Neural cell (in vitro differentiated cells): ENCODE measurements around the gene RAD51B. TPM values are rescaled to one million over a fixed set of nuclear protein-coding genes. Genes with fewer than 3 reads are reported as not detected.

Source experiments
- H2AFZ ChIP-seq: fragments of 200-600, 300-800 bp; sonication (generic), shearing (Covaris generic); 2 replicates; pipeline ENCODE4 v1.6.0; 2014; ENCODE audit warnings: low read depth, mild to moderate bottlenecking, antibody characterized with exemption, low read length, moderate library complexity
- H3F3A ChIP-seq: fragments of 200-600 bp; shearing (Covaris generic); 2 replicates; pipeline ENCODE4 v1.6.1; 2016; ENCODE audit warnings: mild to moderate bottlenecking, moderate library complexity, mixed read lengths, antibody characterized with exemption, low read length; ENCODE audit not compliant: insufficient read depth, poor library complexity, severe bottlenecking
- H3K27ac ChIP-seq: fragments of 200-600, 300-800 bp; sonication (generic), shearing (Covaris generic); 2 replicates; pipeline ENCODE4 v1.5.1; 2014; ENCODE audit warnings: mild to moderate bottlenecking, low read length, moderate library complexity
- H3K27me3 ChIP-seq: fragments of 300-800, 200-600 bp; sonication (generic), shearing (Covaris generic); 2 replicates; pipeline ENCODE4 v1.6.0; 2014; ENCODE audit warnings: mild to moderate bottlenecking, low read depth, low read length, moderate library complexity; ENCODE audit not compliant: insufficient read depth
- H3K36me3 ChIP-seq: fragments of 300-800, 200-600 bp; sonication (generic), shearing (Covaris generic); 2 replicates; pipeline ENCODE4 v1.5.1; 2014; ENCODE audit warnings: mild to moderate bottlenecking, antibody characterized with exemption, low read length, moderate library complexity; ENCODE audit not compliant: insufficient read depth
- H3K4me2 ChIP-seq: fragments of 300-800, 200-600 bp; sonication (generic), shearing (Covaris generic); 2 replicates; pipeline ENCODE4 v1.6.0; 2014; ENCODE audit warnings: mild to moderate bottlenecking, low read length
- H3K4me3 ChIP-seq: fragments of 300-800, 200-600 bp; sonication (generic), shearing (Covaris generic); 2 replicates; pipeline ENCODE4 v1.5.1; 2014; ENCODE audit warnings: mild to moderate bottlenecking, low read length, moderate library complexity
- H3K79me2 ChIP-seq: fragments of 200-600 bp; shearing (Covaris generic); replicated peaks from 2 replicates; pipeline ENCODE4 v1.6.0; 2014; ENCODE audit warnings: mild to moderate bottlenecking, low read length, moderate library complexity; ENCODE audit not compliant: insufficient read depth
- H3K9ac ChIP-seq: fragments of 300-800, 200-600 bp; sonication (generic), shearing (Covaris generic); 2 replicates; pipeline ENCODE4 v1.6.1; 2016; ENCODE audit warnings: mild to moderate bottlenecking, low read length, mixed read lengths
- H3K9me2 ChIP-seq: fragments of 200-600 bp; shearing (Covaris generic); 2 replicates; pipeline ENCODE4 v1.6.1; 2016; ENCODE audit warnings: mild to moderate bottlenecking, low read length, mixed read lengths; ENCODE audit not compliant: insufficient read depth
- H3K9me3 ChIP-seq: fragments of 200-600, 300-800 bp; sonication (generic), shearing (Covaris generic); 2 replicates; pipeline ENCODE4 v1.6.1; 2016; ENCODE audit warnings: mild to moderate bottlenecking, mixed run types, low read length, moderate library complexity, mixed read lengths
- H4K20me1 ChIP-seq: fragments of 200-600 bp; shearing (Covaris generic); 2 replicates; pipeline ENCODE4 v1.6.1; 2016; ENCODE audit warnings: mild to moderate bottlenecking, mixed run types; ENCODE audit not compliant: insufficient read depth
- CTCF ChIP-seq: fragments of 450-650 bp; IDR thresholded peaks from 2 replicates; pipeline ENCODE4 v1.5.1; 2014; ENCODE audit warnings: antibody characterized with exemption, mild to moderate bottlenecking, moderate library complexity; ENCODE audit not compliant: poor library complexity, severe bottlenecking
- EP300 ChIP-seq: fragments of 450-650 bp; conservative IDR thresholded peaks from 2 replicates; pipeline ENCODE4 v1.6.1; 2014; ENCODE audit warnings: antibody characterized with exemption, mild to moderate bottlenecking, moderate library complexity; ENCODE audit not compliant: poor library complexity, severe bottlenecking
- EZH2 ChIP-seq: fragments of 200-600, 300-800 bp; shearing (Covaris generic), sonication (generic); IDR thresholded peaks from 2 replicates; pipeline ENCODE4 v1.6.1; 2014; ENCODE audit warnings: antibody characterized with exemption, low read length, borderline replicate concordance, mild to moderate bottlenecking; ENCODE audit not compliant: insufficient read depth, poor library complexity, severe bottlenecking
- MXI1 ChIP-seq: fragments of 450-650 bp; conservative IDR thresholded peaks from 2 replicates; pipeline ENCODE4 v1.6.1; 2014; ENCODE audit warnings: antibody characterized with exemption, mild to moderate bottlenecking; ENCODE audit not compliant: poor library complexity, severe bottlenecking
- POLR2AphosphoS5 ChIP-seq: IDR thresholded peaks from 2 replicates; pipeline ENCODE4 v1.6.1; 2012
- RAD21 ChIP-seq: fragments of 450-650 bp; conservative IDR thresholded peaks from 2 replicates; pipeline ENCODE4 v1.6.1; 2014; ENCODE audit warnings: antibody characterized with exemption, mild to moderate bottlenecking, moderate library complexity
- REST ChIP-seq: IDR thresholded peaks from 2 replicates; pipeline ENCODE4 v1.6.1; 2012; ENCODE audit warnings: borderline replicate concordance
- SMC3 ChIP-seq: fragments of 450-650 bp; conservative IDR thresholded peaks from 2 replicates; pipeline ENCODE4 v1.6.1; 2014; ENCODE audit warnings: antibody characterized with exemption, mild to moderate bottlenecking, moderate library complexity; ENCODE audit not compliant: poor library complexity
- TAF1 ChIP-seq: IDR thresholded peaks from 2 replicates; pipeline ENCODE4 v1.6.1; 2012; ENCODE audit warnings: low read depth
- polyA plus RNA-seq: library from polyadenylated mRNA; depleted of rRNA; stranded (reverse); fragments of >200 nt; gene quantifications from 2 replicates; pipeline ENCODE4 v1.2.3, GENCODE V29; 2014

RAD51B gene
- polyA plus RNA-seq, 1 donor from 2014 or later: 3.1 TPM

- Histone ChIP-seq H3K27ac (no peak overlapping the region), H3K36me3 (no peaks in the 10 kb centered on the region), H3K27me3 (no peaks in the 10 kb centered on the region), H3K4me2 (no peak overlapping the region), H2AFZ (no peak overlapping the region), H3K79me2 (no peaks in the 10 kb centered on the region), H3K9me2 (no peaks in the 10 kb centered on the region), H3K9ac (no peak overlapping the region), H4K20me1 (no peaks in the 10 kb centered on the region), H3K9me3 (no peaks in the 10 kb centered on the region), H3F3A (no peaks in the 10 kb centered on the region), H3K4me3 (no peak overlapping the region)
- no peak for TF ChIP-seq SMC3
Observed at GRCh38 chr14:68439676-68440075, 620.1 kb downstream of the RAD51B start.

GRCh38 chr14:68440820-68441219 lies 621.2 kb downstream of the RAD51B start:
- no peaks in the 10 kb centered on the region for H3K27me3 ChIP-seq
- TF ChIP-seq EP300: no peak
- TF ChIP-seq SMC3: no peak
- no peak for TF ChIP-seq RAD21
- no peak for TF ChIP-seq CTCF
- no peak for TF ChIP-seq POLR2AphosphoS5
- no peak for TF ChIP-seq REST
- no peak for TF ChIP-seq TAF1
- TF ChIP-seq EZH2: no peak
- no peak for TF ChIP-seq MXI1
- no peaks in the 10 kb centered on the region for H3K9me3 ChIP-seq
- H3K79me2 ChIP-seq: no peaks in the 10 kb centered on the region
- H4K20me1 ChIP-seq: no peaks in the 10 kb centered on the region
- H3K9me2 ChIP-seq: no peaks in the 10 kb centered on the region
- no peaks in the 10 kb centered on the region for H3K36me3 ChIP-seq
- H3K9ac ChIP-seq: no peak overlapping the region
- no peak overlapping the region for H3K4me3 ChIP-seq
- H3K27ac ChIP-seq: no peak overlapping the region
- H3F3A ChIP-seq: no peaks in the 10 kb centered on the region
- H3K4me2 ChIP-seq: no peak overlapping the region
- no peak overlapping the region for H2AFZ ChIP-seq

GRCh38 chr14:68441542-68441941 lies 622.0 kb downstream of the RAD51B start:
- Histone ChIP-seq H3K9me2 (no peaks in the 10 kb centered on the region), H2AFZ (no peak overlapping the region), H3F3A (no peaks in the 10 kb centered on the region)

More at GRCh38 chr14:68441542-68441941, 622.0 kb downstream of the RAD51B start:
- Histone ChIP-seq H3K4me3 (no peak overlapping the region), H3K79me2 (no peaks in the 10 kb centered on the region), H3K9ac (no peak overlapping the region), H3K27ac (no peak overlapping the region), H3K36me3 (no peaks in the 10 kb centered on the region), H3K27me3 (no peaks in the 10 kb centered on the region), H4K20me1 (no peaks in the 10 kb centered on the region), H3K9me3 (no peaks in the 10 kb centered on the region), H3K4me2 (no peak overlapping the region)
- TF ChIP-seq EP300 (no peak), REST (no peak), SMC3 (no peak), RAD21 (no peak), CTCF (no peak), MXI1 (no peak), EZH2 (no peak), TAF1 (no peak), POLR2AphosphoS5 (no peak)
